Trophoblast cell (in vitro differentiated cells and primary cell): ENCODE results near the gene ZBTB16.

Experiments
- DNase-seq, 2 donors: peaks; one replicate each; pipeline ENCODE4 v3.0.0-alpha.2; 2016
- H2AFZ ChIP-seq: 2 replicates; pipeline ENCODE4 v1.6.1; 2013; ENCODE audit warnings: low read length, moderate library complexity, mild to moderate bottlenecking; ENCODE audit not compliant: insufficient read depth, poor library complexity
- H2AK5ac ChIP-seq: 2 replicates; pipeline ENCODE4 v1.6.1; 2013; ENCODE audit warnings: mild to moderate bottlenecking, low read length
- H2BK120ac ChIP-seq: 2 replicates; pipeline ENCODE4 v1.6.1; 2013; ENCODE audit warnings: low read length, mild to moderate bottlenecking, moderate library complexity; ENCODE audit not compliant: insufficient read depth, poor library complexity
- H2BK12ac ChIP-seq: 2 replicates; pipeline ENCODE4 v1.6.1; 2013; ENCODE audit warnings: mild to moderate bottlenecking, low read length, moderate library complexity
- H2BK5ac ChIP-seq: 2 replicates; pipeline ENCODE4 v1.6.1; 2013; ENCODE audit warnings: low read length, low read depth, moderate library complexity, mild to moderate bottlenecking; ENCODE audit not compliant: poor library complexity
- H3K14ac ChIP-seq: 2 replicates; pipeline ENCODE4 v1.6.1; 2013; ENCODE audit warnings: mild to moderate bottlenecking, low read length
- H3K18ac ChIP-seq: 2 replicates; pipeline ENCODE4 v1.6.1; 2013; ENCODE audit warnings: mild to moderate bottlenecking, low read length
- H3K23ac ChIP-seq: 2 replicates; pipeline ENCODE4 v1.6.1; 2013; ENCODE audit warnings: low read length
- H3K27ac ChIP-seq: 2 replicates; pipeline ENCODE4 v1.5.1; 2013; ENCODE audit warnings: low read depth, mild to moderate bottlenecking, inconsistent platforms, low read length, moderate library complexity
- H3K27me3 ChIP-seq: 2 replicates; pipeline ENCODE4 v1.6.1; 2013; ENCODE audit warnings: inconsistent platforms, mild to moderate bottlenecking, low read length, moderate library complexity; ENCODE audit not compliant: insufficient read depth
- H3K36me3 ChIP-seq, 2 experiments: 1 replicate in 1 of 2; 2 replicates in 1 of 2; pipeline ENCODE4 v1.6.1; 2013; ENCODE audit warnings: low read length in 2 of 2, mild to moderate bottlenecking in 2 of 2, moderate library complexity in 1 of 2; ENCODE audit not compliant: insufficient read depth in 2 of 2, control insufficient read depth in 1 of 2
- H3K4ac ChIP-seq: 2 replicates; pipeline ENCODE4 v1.6.1; 2013; ENCODE audit warnings: low read depth, mild to moderate bottlenecking, low read length, moderate library complexity
- H3K4me1 ChIP-seq, 2 experiments: 1 replicate in 1 of 2; 2 replicates in 1 of 2; pipeline ENCODE4 v1.6.1; 2013; ENCODE audit warnings: low read length in 2 of 2, mild to moderate bottlenecking in 2 of 2, moderate library complexity in 1 of 2; ENCODE audit not compliant: insufficient read depth in 2 of 2, control insufficient read depth in 1 of 2
- H3K4me2 ChIP-seq: 2 replicates; pipeline ENCODE4 v1.6.1; 2013; ENCODE audit warnings: inconsistent platforms, mild to moderate bottlenecking, low read length, moderate library complexity
- H3K4me3 ChIP-seq: 2 replicates; pipeline ENCODE4 v1.5.1; 2013; ENCODE audit warnings: mild to moderate bottlenecking, low read depth, low read length, inconsistent platforms
- H3K79me1 ChIP-seq: one replicate; pipeline ENCODE4 v1.6.1; 2013; ENCODE audit warnings: low read length
- H3K79me2 ChIP-seq: 2 replicates; pipeline ENCODE4 v1.6.1; 2013; ENCODE audit warnings: low read length, mild to moderate bottlenecking; ENCODE audit not compliant: control insufficient read depth, insufficient read depth, poor library complexity
- H3K9ac ChIP-seq: 2 replicates; pipeline ENCODE4 v1.6.1; 2013; ENCODE audit warnings: mild to moderate bottlenecking, low read length
- H3K9me3 ChIP-seq: 2 replicates; pipeline ENCODE4 v1.6.1; 2013; ENCODE audit warnings: low read depth, mild to moderate bottlenecking, control low read depth, inconsistent platforms, low read length; ENCODE audit not compliant: insufficient read depth
- H4K12ac ChIP-seq: 2 replicates; pipeline ENCODE4 v1.6.1; 2013; ENCODE audit warnings: low read depth, mild to moderate bottlenecking, low read length, moderate library complexity
- H4K8ac ChIP-seq: 2 replicates; pipeline ENCODE4 v1.6.1; 2013; ENCODE audit warnings: low read depth, mild to moderate bottlenecking, low read length, moderate library complexity
- H4K91ac ChIP-seq: one replicate; pipeline ENCODE4 v1.6.1; 2013; ENCODE audit warnings: low read depth, mild to moderate bottlenecking, low read length, moderate library complexity
- WGBS: extraction: QIAGEN DNeasy Blood & Tissue Kit; methylation state at CpG from one replicate; pipeline ENCODE4 v1.1.7; 2013; ENCODE audit warnings: missing lambda C conversion rate; ENCODE audit not compliant: insufficient read length, insufficient coverage; ENCODE audit errors: extremely low coverage; 5-methylcytosine and 5-hydroxymethylcytosine counted together

ZBTB16 gene

GRCh38 chr11:114269498-114269897 lies 210.0 kb downstream of the ZBTB16 start:
- WGBS: no CpG with 5 or more reads among the region's 2 CpGs
- Histone ChIP-seq H3K27me3 (no peaks in the 10 kb centered on the region), H3K36me3 (no peaks in the 10 kb centered on the region), H2AFZ (no peak overlapping the region), H3K4me3 (no peak overlapping the region), H3K9me3 (no peaks in the 10 kb centered on the region), H3K4me2 (no peak overlapping the region), H2BK5ac (no peak overlapping the region), H3K23ac (no peak overlapping the region), H3K4ac (no peak overlapping the region), H3K14ac (no peak overlapping the region), H3K18ac (no peak overlapping the region), H2BK120ac (no peak overlapping the region), H3K4me1 (no peaks in the 10 kb centered on the region), H2AK5ac (no peak overlapping the region), H4K12ac (no peak overlapping the region), H2BK12ac (no peak overlapping the region), H3K9ac (no peak overlapping the region), H4K91ac (no peak overlapping the region), H3K79me2 (no peaks in the 10 kb centered on the region), H3K27ac (no peak overlapping the region), H3K79me1 (no peaks in the 10 kb centered on the region), H4K8ac (no peak overlapping the region)
- DNase-seq: no peak

GRCh38 chr11:114270531-114271270 lies 211.2 kb downstream of the ZBTB16 start:
- no peak overlapping the region for H4K12ac ChIP-seq
- H3K4ac ChIP-seq: no peak overlapping the region
- H3K9me3 ChIP-seq: no peaks in the 10 kb centered on the region
- H2BK5ac ChIP-seq: no peak overlapping the region
- no peak overlapping the region for H4K91ac ChIP-seq
- no peak overlapping the region for H3K14ac ChIP-seq
- no peak overlapping the region for H2BK120ac ChIP-seq
- H4K8ac ChIP-seq: no peak overlapping the region
- H3K9ac ChIP-seq: no peak overlapping the region
- H3K4me1 ChIP-seq: no peaks in the 10 kb centered on the region
- H3K18ac ChIP-seq: no peak overlapping the region
- no peak overlapping the region for H3K23ac ChIP-seq
- no peaks in the 10 kb centered on the region for H3K79me2 ChIP-seq
- H3K36me3 ChIP-seq: no peaks in the 10 kb centered on the region
- no peaks in the 10 kb centered on the region for H3K79me1 ChIP-seq
- no peak overlapping the region for H3K27ac ChIP-seq
- H3K4me3 ChIP-seq: no peak overlapping the region
- H3K27me3 ChIP-seq: no peaks in the 10 kb centered on the region
- no CpG with 5 or more reads among the region's 5 CpGs for WGBS
- H2AFZ ChIP-seq: no peak overlapping the region
- no peak overlapping the region for H2BK12ac ChIP-seq
- no peak for DNase-seq
- no peak overlapping the region for H3K4me2 ChIP-seq
- no peak overlapping the region for H2AK5ac ChIP-seq

- Histone ChIP-seq H2AFZ (no peak overlapping the region), H3K23ac (no peak overlapping the region), H3K27ac (no peak overlapping the region), H3K9me3 (no peaks in the 10 kb centered on the region), H4K91ac (no peak overlapping the region), H4K12ac (no peak overlapping the region), H3K9ac (no peak overlapping the region), H3K36me3 (no peaks in the 10 kb centered on the region), H2BK5ac (no peak overlapping the region), H2BK120ac (no peak overlapping the region), H3K14ac (no peak overlapping the region), H2AK5ac (no peak overlapping the region), H3K4me3 (no peak overlapping the region), H3K79me1 (no peaks in the 10 kb centered on the region), H3K27me3 (no peaks in the 10 kb centered on the region), H3K4me1 (no peaks in the 10 kb centered on the region), H3K4ac (no peak overlapping the region), H2BK12ac (no peak overlapping the region), H3K18ac (no peak overlapping the region), H3K4me2 (no peak overlapping the region), H3K79me2 (no peaks in the 10 kb centered on the region), H4K8ac (no peak overlapping the region)
- no CpG with 5 or more reads among the region's 2 CpGs for WGBS
- DNase-seq: no peak
Observed at GRCh38 chr11:114271316-114271715, 211.8 kb downstream of the ZBTB16 start.

- no peak overlapping the region for H3K18ac ChIP-seq
- H3K9ac ChIP-seq: no peak overlapping the region
- H4K91ac ChIP-seq: no peak overlapping the region
- H3K14ac ChIP-seq: no peak overlapping the region
- H3K23ac ChIP-seq: no peak overlapping the region
- no peak for DNase-seq
- no peaks in the 10 kb centered on the region for H3K79me2 ChIP-seq
- no peak overlapping the region for H4K12ac ChIP-seq
- no peaks in the 10 kb centered on the region for H3K4me1 ChIP-seq
- no peaks in the 10 kb centered on the region for H3K27me3 ChIP-seq
- no peak overlapping the region for H2BK120ac ChIP-seq
- H3K4me3 ChIP-seq: no peak overlapping the region
- H3K4ac ChIP-seq: no peak overlapping the region
- H3K9me3 ChIP-seq: no peaks in the 10 kb centered on the region
- no peaks in the 10 kb centered on the region for H3K79me1 ChIP-seq
- no peak overlapping the region for H3K4me2 ChIP-seq
- no CpG with 5 or more reads among the region's 4 CpGs for WGBS
- no peak overlapping the region for H2BK5ac ChIP-seq
- H3K36me3 ChIP-seq: no peaks in the 10 kb centered on the region
- no peak overlapping the region for H4K8ac ChIP-seq
- H2AK5ac ChIP-seq: no peak overlapping the region
- no peak overlapping the region for H2BK12ac ChIP-seq
- H3K27ac ChIP-seq: no peak overlapping the region
- H2AFZ ChIP-seq: no peak overlapping the region
Observed at GRCh38 chr11:114272311-114272710, 212.8 kb downstream of the ZBTB16 start.
